H9 (cell line): ENCODE data around the gene SPTBN1. TPM values are rescaled to one million over a fixed set of nuclear protein-coding genes. Genes with fewer than 3 reads are reported as not detected.

Source experiments
- DNase-seq: peaks from one replicate; pipeline ENCODE4 v3.0.0-alpha.2; 2017
- H2AFZ ChIP-seq: one replicate; pipeline ENCODE4 v1.6.1; 2013; ENCODE audit warnings: mild to moderate bottlenecking, low read length, control low read depth, moderate library complexity
- H2AK5ac ChIP-seq: 2 replicates; pipeline ENCODE4 v1.6.1; 2013; ENCODE audit warnings: low read length, control low read depth, mixed read lengths; ENCODE audit not compliant: insufficient read length
- H2BK120ac ChIP-seq: one replicate; pipeline ENCODE4 v1.6.1; 2013; ENCODE audit warnings: low read depth, mild to moderate bottlenecking, low read length, control low read depth, inconsistent platforms; ENCODE audit not compliant: poor library complexity, severe bottlenecking
- H2BK12ac ChIP-seq: 2 replicates; pipeline ENCODE4 v1.6.1; 2013; ENCODE audit warnings: low read length, control low read depth, mixed read lengths, low read depth; ENCODE audit not compliant: insufficient read length
- H2BK15ac ChIP-seq: 2 replicates; pipeline ENCODE4 v1.6.1; 2013; ENCODE audit warnings: low read depth, low read length, control low read depth
- H2BK20ac ChIP-seq: one replicate; pipeline ENCODE4 v1.6.1; 2013; ENCODE audit warnings: low read depth, mild to moderate bottlenecking, low read length, control low read depth, inconsistent platforms; ENCODE audit not compliant: poor library complexity, severe bottlenecking
- H2BK5ac ChIP-seq: 2 replicates; pipeline ENCODE4 v1.6.1; 2013; ENCODE audit warnings: low read length, control low read depth, mixed read lengths; ENCODE audit not compliant: insufficient read length
- H3K14ac ChIP-seq: 2 replicates; pipeline ENCODE4 v1.6.1; 2013; ENCODE audit warnings: low read length, control low read depth; ENCODE audit not compliant: insufficient read depth
- H3K18ac ChIP-seq: 2 replicates; pipeline ENCODE4 v1.6.1; 2013; ENCODE audit warnings: low read depth, mild to moderate bottlenecking, mixed read lengths, low read length, control low read depth; ENCODE audit not compliant: insufficient read length
- H3K23ac ChIP-seq: 2 replicates; pipeline ENCODE4 v1.6.1; 2013; ENCODE audit warnings: low read length, control low read depth, mixed read lengths, low read depth; ENCODE audit not compliant: insufficient read length
- H3K23me2 ChIP-seq: 2 replicates; pipeline ENCODE4 v1.6.1; 2013; ENCODE audit warnings: low read depth, mild to moderate bottlenecking, mixed read lengths, low read length, control low read depth; ENCODE audit not compliant: insufficient read length, poor library complexity, severe bottlenecking
- H3K27ac ChIP-seq: 2 replicates; pipeline ENCODE4 v1.5.1; 2013; ENCODE audit warnings: low read length, control low read depth, mixed read lengths, low read depth; ENCODE audit not compliant: insufficient read length
- H3K27me3 ChIP-seq: 2 replicates; pipeline ENCODE4 v1.6.1; 2013; ENCODE audit warnings: low read length, control low read depth, inconsistent platforms; ENCODE audit not compliant: insufficient read depth
- H3K4ac ChIP-seq: 2 replicates; pipeline ENCODE4 v1.6.1; 2013; ENCODE audit warnings: low read depth, mild to moderate bottlenecking, control low read depth, inconsistent platforms, low read length, moderate library complexity
- H3K4me1 ChIP-seq: 2 replicates; pipeline ENCODE4 v1.6.1; 2013; ENCODE audit warnings: low read length, control low read depth, inconsistent platforms; ENCODE audit not compliant: insufficient read depth
- H3K4me2 ChIP-seq: 2 replicates; pipeline ENCODE4 v1.6.1; 2013; ENCODE audit warnings: low read length, control low read depth, mixed read lengths; ENCODE audit not compliant: insufficient read length, insufficient read depth
- H3K56ac ChIP-seq: 2 replicates; pipeline ENCODE4 v1.6.1; 2013; ENCODE audit warnings: low read depth, mild to moderate bottlenecking, mixed read lengths, low read length, control low read depth; ENCODE audit not compliant: insufficient read length
- H3K79me1 ChIP-seq: 2 replicates; pipeline ENCODE4 v1.6.1; 2013; ENCODE audit warnings: low read depth, mild to moderate bottlenecking, moderate library complexity, low read length, control low read depth, inconsistent platforms; ENCODE audit not compliant: insufficient read depth, poor library complexity, severe bottlenecking
- H3K79me2 ChIP-seq: 2 replicates; pipeline ENCODE4 v1.6.1; 2013; ENCODE audit warnings: low read length, control low read depth, inconsistent platforms; ENCODE audit not compliant: insufficient read depth
- H3K9ac ChIP-seq: 2 replicates; pipeline ENCODE4 v1.6.1; 2013; ENCODE audit warnings: low read length, control low read depth, mixed read lengths; ENCODE audit not compliant: insufficient read length; ENCODE audit errors: extremely low read depth
- H3K9me3 ChIP-seq: one replicate; pipeline ENCODE4 v1.6.1; 2013; ENCODE audit warnings: low read depth, low read length, inconsistent platforms; ENCODE audit not compliant: control insufficient read depth
- H3T11ph ChIP-seq: one replicate; pipeline ENCODE4 v1.6.1; 2013; ENCODE audit warnings: mild to moderate bottlenecking, low read length, control low read depth, inconsistent platforms
- H4K20me1 ChIP-seq: one replicate; pipeline ENCODE4 v1.6.1; 2013; ENCODE audit not compliant: control insufficient read depth, insufficient read length, insufficient read depth
- H4K5ac ChIP-seq: 2 replicates; pipeline ENCODE4 v1.6.1; 2013; ENCODE audit warnings: low read depth, mild to moderate bottlenecking, mixed read lengths, low read length, control low read depth; ENCODE audit not compliant: insufficient read length
- H4K8ac ChIP-seq: replicated peaks from 2 replicates; pipeline ENCODE4 v1.6.1; 2013; ENCODE audit warnings: low read length, control low read depth, mixed read lengths, low read depth; ENCODE audit not compliant: insufficient read length
- H4K91ac ChIP-seq: 2 replicates; pipeline ENCODE4 v1.6.1; 2013; ENCODE audit warnings: low read depth, mild to moderate bottlenecking, moderate library complexity, mixed read lengths, low read length, control low read depth; ENCODE audit not compliant: insufficient read length
- H3K27ac Mint-ChIP-seq, 3 experiments: 2 replicates in 2 of 3; 3 replicates in 1 of 3; pipeline ENCODE4 v1.8.0; 2020 to 2021; ENCODE audit warnings: mixed read lengths in 3 of 3, mild to moderate bottlenecking in 1 of 3, moderate library complexity in 1 of 3
- H3K27me3 Mint-ChIP-seq: 2 replicates; pipeline ENCODE4 v1.8.0; 2021; ENCODE audit warnings: low read depth, mild to moderate bottlenecking, moderate library complexity, mixed read lengths
- H3K36me3 Mint-ChIP-seq, 3 experiments: 2 replicates in 2 of 3; 3 replicates in 1 of 3; pipeline ENCODE4 v1.8.0; 2020 to 2021; ENCODE audit warnings: low read depth in 3 of 3, mixed read lengths in 3 of 3; ENCODE audit not compliant: insufficient read depth in 1 of 3
- H3K4me1 Mint-ChIP-seq, 2 experiments: 2 replicates each; pipeline ENCODE4 v1.8.0; 2020; ENCODE audit warnings: mixed read lengths in 2 of 2
- H3K4me3 Mint-ChIP-seq, 2 experiments: 2 replicates in 1 of 2; 3 replicates in 1 of 2; pipeline ENCODE4 v1.8.0; 2020 to 2021; ENCODE audit warnings: mild to moderate bottlenecking in 2 of 2, mixed read lengths in 2 of 2, moderate library complexity in 1 of 2
- H3K9me3 Mint-ChIP-seq, 2 experiments: 2 replicates in 1 of 2; 3 replicates in 1 of 2; pipeline ENCODE4 v1.8.0; 2020; ENCODE audit warnings: mild to moderate bottlenecking in 2 of 2, mixed read lengths in 2 of 2, moderate library complexity in 1 of 2
- CTCF ChIP-seq: fragments of 200-600 bp; sonication (generic); conservative IDR thresholded peaks from 3 replicates; pipeline ENCODE4 v1.8.0; 2021; ENCODE audit warnings: antibody characterized with exemption, mild to moderate bottlenecking
- WGBS: extraction: QIAGEN DNeasy Blood & Tissue Kit; methylation state at CpG from one replicate; pipeline ENCODE4 v1.1.7; 2013; ENCODE audit warnings: missing lambda C conversion rate, low lambda C conversion rate, mixed read lengths; ENCODE audit not compliant: insufficient read length; ENCODE audit errors: extremely low coverage; 5-methylcytosine and 5-hydroxymethylcytosine counted together
- total RNA-seq: library from RNA; stranded (reverse); gene quantifications from 2 replicates; pipeline ENCODE4 v1.2.1, GENCODE V29; 2021

Gene SPTBN1
- total RNA-seq, 1 experiment from 2014 or later = 164 TPM

GRCh38 chr2:54424555-54425163, 31.5 kb upstream of the SPTBN1 start:
- peaks cover 0 to 6% of the 10 kb centered on the region in 2 experiments; a peak in 1 of 5 replicates for H3K9me3 Mint-ChIP-seq

More at GRCh38 chr2:54424555-54425163, 31.5 kb upstream of the SPTBN1 start:
- H3K23ac ChIP-seq = no peak overlapping the region
- no peak for DNase-seq
- no peaks in the 10 kb centered on the region for H3K23me2 ChIP-seq
- H3K4ac ChIP-seq = no peak overlapping the region
- no peaks in the 10 kb centered on the region for H3K9me3 ChIP-seq
- no peak overlapping the region for H2BK20ac ChIP-seq
- H2AFZ ChIP-seq = no peak overlapping the region
- H3K79me1 ChIP-seq = no peaks in the 10 kb centered on the region
- WGBS = no CpG with 5 or more reads among the region's 7 CpGs
- H3K18ac ChIP-seq = no peak overlapping the region
- H4K5ac ChIP-seq = no peak overlapping the region
- H4K20me1 ChIP-seq = no peaks in the 10 kb centered on the region
- no peak overlapping the region for H4K8ac ChIP-seq
- no peak overlapping the region for H2BK120ac ChIP-seq
- H3K79me2 ChIP-seq = no peaks in the 10 kb centered on the region
- no peak overlapping the region for H3K9ac ChIP-seq
- H2BK5ac ChIP-seq = no peak overlapping the region
- no peak overlapping the region for H3K27ac ChIP-seq
- no peak overlapping the region for H3T11ph ChIP-seq
- no peak overlapping the region for H3K14ac ChIP-seq
- no peaks in the 10 kb centered on the region for H3K27me3 Mint-ChIP-seq
- no peak overlapping the region for H2BK12ac ChIP-seq
- no peak overlapping the region for H2BK15ac ChIP-seq
- no peak overlapping the region for H3K56ac ChIP-seq
- no peak overlapping the region for H4K91ac ChIP-seq
- H3K27ac Mint-ChIP-seq = no peak overlapping the region
- H3K4me1 Mint-ChIP-seq = peaks cover 3 to 7% of the 10 kb centered on the region in 2 experiments; a peak in 3 of 4 replicates
- no peaks in the 10 kb centered on the region for H3K27me3 ChIP-seq
- H2AK5ac ChIP-seq = no peak overlapping the region
- no peak overlapping the region for H3K4me3 Mint-ChIP-seq
- H3K4me1 ChIP-seq = peaks cover 3% of the 10 kb centered on the region; the same call in 1 of the 2 replicates
- H3K36me3 Mint-ChIP-seq = peaks cover 0 to 1% (median 0%) of the 10 kb centered on the region in 3 experiments; a peak in 1 of 7 replicates
- TF ChIP-seq CTCF = no peak
- H3K4me2 ChIP-seq = no peak overlapping the region
